ENCODE measurements around the gene RSRC1.

RSRC1 gene

GRCh38 chr3:158574646-158575045 lies 464.8 kb downstream of the RSRC1 start:
- Histone ChIP-seq H3K27ac (ENCODE audit: low read depth, low read length, poor library complexity, severe bottlenecking) (no peak overlapping the region), H3K9me2 (ENCODE audit: low read depth, low read length) (no peaks in the 10 kb centered on the region), H3K9ac (ENCODE audit: low read length) (no peak overlapping the region), H3K36me3 (ENCODE audit: insufficient read depth, low read length) (no peaks in the 10 kb centered on the region), H4K20me1 (ENCODE audit: insufficient read depth, low read length) (no peaks in the 10 kb centered on the region), H3K79me2 (ENCODE audit: insufficient read depth, low read length) (no peaks in the 10 kb centered on the region), H3K27me3 (ENCODE audit: insufficient read depth, low read length) (no peaks in the 10 kb centered on the region), H3K4me3 (ENCODE audit: low read depth, low read length, poor library complexity, severe bottlenecking) (no peak overlapping the region), H3F3A (ENCODE audit: insufficient read depth, low read length) (no peaks in the 10 kb centered on the region), H3K4me2 (ENCODE audit: low read length) (no peak overlapping the region), H3K9me3 (ENCODE audit: low read length) (no peaks in the 10 kb centered on the region), H2AFZ (ENCODE audit: low read length) (no peak overlapping the region), H3K4me1 (ENCODE audit: insufficient read depth, low read length, severe bottlenecking) (no peaks in the 10 kb centered on the region)
- no peak for TF ChIP-seq CTCF (IDR thresholded peaks at IDR 0.05; ENCODE audit: low read length)

GRCh38 chr3:158590223-158590622 lies 480.3 kb downstream of the RSRC1 start:
- Histone ChIP-seq H3K27ac (ENCODE audit: low read depth, low read length, poor library complexity, severe bottlenecking) (no peak overlapping the region), H3K36me3 (ENCODE audit: insufficient read depth, low read length) (no peaks in the 10 kb centered on the region), H3K4me1 (ENCODE audit: insufficient read depth, low read length, severe bottlenecking) (no peaks in the 10 kb centered on the region), H4K20me1 (ENCODE audit: insufficient read depth, low read length) (no peaks in the 10 kb centered on the region), H3K4me2 (ENCODE audit: low read length) (no peak overlapping the region), H3K4me3 (ENCODE audit: low read depth, low read length, poor library complexity, severe bottlenecking) (no peak overlapping the region), H3F3A (ENCODE audit: insufficient read depth, low read length) (no peaks in the 10 kb centered on the region), H3K9me3 (ENCODE audit: low read length) (no peaks in the 10 kb centered on the region), H2AFZ (ENCODE audit: low read length) (no peak overlapping the region), H3K9ac (ENCODE audit: low read length) (no peak overlapping the region), H3K9me2 (ENCODE audit: low read depth, low read length) (no peaks in the 10 kb centered on the region), H3K27me3 (ENCODE audit: insufficient read depth, low read length) (no peaks in the 10 kb centered on the region), H3K79me2 (ENCODE audit: insufficient read depth, low read length) (no peaks in the 10 kb centered on the region)
- TF ChIP-seq CTCF (IDR thresholded peaks at IDR 0.05; ENCODE audit: low read length) (no peak), EZH2 (IDR thresholded peaks at IDR 0.05; ENCODE audit: borderline replicate concordance, low read length) (no peak)
